Lower leg skin (tissue), 3 donors: ENCODE measurements around the gene UBTD1.

ENCODE experiments used
- POLR2A ChIP-seq, 2 donors: fragments of 450-650 bp; IDR thresholded peaks; one replicate each; pipeline ENCODE4 v1.6.1; 2016 to 2017; ENCODE audit warnings: antibody characterized with exemption in 2 of 2, mild to moderate bottlenecking in 1 of 2, moderate library complexity in 1 of 2
- TF ChIP-seq, protein P1 (sequence below), 3 donors: fragments of 450-650 bp; IDR thresholded peaks; one replicate each; pipeline ENCODE4 v1.5.1; 2016; ENCODE audit warnings: antibody characterized with exemption in 3 of 3, mild to moderate bottlenecking in 3 of 3, moderate library complexity in 2 of 3

DNA sequence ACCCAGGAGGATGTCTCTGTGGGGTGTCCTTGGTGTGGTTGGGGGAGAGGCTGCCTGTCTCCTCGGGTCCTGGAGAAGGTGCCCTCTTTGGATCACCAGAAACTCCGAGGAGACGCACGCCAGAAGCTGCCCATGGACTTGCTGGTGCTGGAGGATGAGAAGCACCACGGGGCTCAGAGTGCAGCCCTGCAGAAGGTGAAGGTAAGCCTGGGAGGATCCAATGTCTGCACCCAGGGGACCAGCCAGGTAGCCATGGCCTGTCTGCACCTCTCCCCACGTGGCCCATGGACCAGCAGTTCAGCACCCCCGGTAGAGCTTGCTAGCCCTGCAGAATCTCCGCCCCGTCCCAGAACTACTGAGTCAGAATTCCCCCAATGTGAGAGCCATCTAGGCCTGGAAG is 79.0 kb downstream of the UBTD1 start:
- TF ChIP-seq, protein P1, sequence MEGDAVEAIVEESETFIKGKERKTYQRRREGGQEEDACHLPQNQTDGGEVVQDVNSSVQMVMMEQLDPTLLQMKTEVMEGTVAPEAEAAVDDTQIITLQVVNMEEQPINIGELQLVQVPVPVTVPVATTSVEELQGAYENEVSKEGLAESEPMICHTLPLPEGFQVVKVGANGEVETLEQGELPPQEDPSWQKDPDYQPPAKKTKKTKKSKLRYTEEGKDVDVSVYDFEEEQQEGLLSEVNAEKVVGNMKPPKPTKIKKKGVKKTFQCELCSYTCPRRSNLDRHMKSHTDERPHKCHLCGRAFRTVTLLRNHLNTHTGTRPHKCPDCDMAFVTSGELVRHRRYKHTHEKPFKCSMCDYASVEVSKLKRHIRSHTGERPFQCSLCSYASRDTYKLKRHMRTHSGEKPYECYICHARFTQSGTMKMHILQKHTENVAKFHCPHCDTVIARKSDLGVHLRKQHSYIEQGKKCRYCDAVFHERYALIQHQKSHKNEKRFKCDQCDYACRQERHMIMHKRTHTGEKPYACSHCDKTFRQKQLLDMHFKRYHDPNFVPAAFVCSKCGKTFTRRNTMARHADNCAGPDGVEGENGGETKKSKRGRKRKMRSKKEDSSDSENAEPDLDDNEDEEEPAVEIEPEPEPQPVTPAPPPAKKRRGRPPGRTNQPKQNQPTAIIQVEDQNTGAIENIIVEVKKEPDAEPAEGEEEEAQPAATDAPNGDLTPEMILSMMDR (IDR thresholded peaks at IDR 0.05): no peak
- TF ChIP-seq POLR2A (IDR thresholded peaks at IDR 0.05): no peak
